Body of pancreas (tissue), 4 donors: ENCODE measurements around the gene BRF1. TPM values are rescaled to one million over a fixed set of nuclear protein-coding genes. Genes with fewer than 3 reads are reported as not detected.

Source experiments
- ATAC-seq: fragments of 150-250 bp; one replicate; pipeline ENCODE4 v1.9.1; 2016
- DNase-seq, 4 donors: peaks; one replicate each; pipeline ENCODE4 v3.0.0-alpha.2; 2019
- H3K27ac ChIP-seq, 4 donors: fragments of 200-600 bp; sonication (generic); 1 replicate in 3 of 4; 2 replicates in 1 of 4; pipeline versions ENCODE4 v1.5.1 to v1.6.1; 2016 to 2019; ENCODE audit warnings: mild to moderate bottlenecking in 1 of 4, mixed read lengths in 1 of 4, moderate library complexity in 1 of 4
- H3K27me3 ChIP-seq, 2 donors: fragments of 200-600 bp; sonication (generic); one replicate each; pipeline ENCODE4 v1.6.0; 2016; ENCODE audit warnings: mild to moderate bottlenecking in 1 of 2
- H3K36me3 ChIP-seq, 2 donors: fragments of 200-600 bp; sonication (generic); replicated peaks in 1 of 2; 2 replicates each; pipeline ENCODE4 v1.5.1; 2016; ENCODE audit warnings: low read depth in 2 of 2; ENCODE audit not compliant: insufficient read depth in 1 of 2
- H3K4me1 ChIP-seq: fragments of 200-600 bp; sonication (generic); one replicate; pipeline ENCODE4 v1.6.0; 2016
- H3K4me3 ChIP-seq, 2 donors: fragments of 200-600 bp; sonication (generic); 1 replicate in 1 of 2; 2 replicates in 1 of 2; pipeline ENCODE4 v1.5.1; 2016 to 2019
- H3K9me3 ChIP-seq, 3 donors: fragments of 200-600 bp; sonication (generic); 1 replicate in 2 of 3; 2 replicates in 1 of 3; pipeline ENCODE4 v1.5.1; 2016
- CTCF ChIP-seq, 7 experiments: fragments of 450-650 bp in 4 of 7; fragments of 200-600 bp in 3 of 7; sonication (generic) in 3 of 7; IDR thresholded peaks; one replicate each; pipeline ENCODE4 v1.5.1; 2016 to 2019; ENCODE audit warnings: antibody characterized with exemption in 7 of 7
- POLR2A ChIP-seq, 3 donors: fragments of 450-650 bp; IDR thresholded peaks; one replicate each; pipeline ENCODE4 v1.6.1; 2016; ENCODE audit warnings: antibody characterized with exemption in 3 of 3, mild to moderate bottlenecking in 2 of 3
- WGBS, 2 donors: methylation state at CpG; one replicate each; pipeline ENCODE4 v1.1.5; 2017; 5-methylcytosine and 5-hydroxymethylcytosine counted together
- intact Hi-C: fragments of 100-400 bp; cut with DNase I; formaldehyde crosslinking; loops from one replicate; pipeline ENCODE4 v1.15.1; 2023
- total RNA-seq, 2 donors: library from RNA; depleted of rRNA; stranded (reverse); fragments of >200 nt; gene quantifications; one replicate each; pipeline ENCODE4 v1.1.0, GENCODE V29; 2016

The BRF1 gene
- total RNA-seq, 2 donors from 2014 or later, result 54.5 to 86.7 TPM

- no peak for TF ChIP-seq CTCF (IDR thresholded peaks at IDR 0.05)
- TF ChIP-seq POLR2A (IDR thresholded peaks at IDR 0.05), result no peak
- Histone ChIP-seq H3K4me1 (peaks cover 67% of the 10 kb centered on the region), H3K27ac (peak overlapping the region in 1 of 4 donors; percentile 47), H3K9me3 (no peaks in the 10 kb centered on the region), H3K4me3 (no peak overlapping the region), H3K36me3 (no peaks in the 10 kb centered on the region), H3K27me3 (no peaks in the 10 kb centered on the region)
- peak in 1 of 4 donors; percentile 31 for DNase-seq
- WGBS, 2 donors, result 75 to 77% methylated on average over 7 to 21 of the region's 22 CpGs
- ATAC-seq, result no peak
- intact Hi-C loops, result no loop called here
Measured at GRCh38 chr14:105169776-105170655, 130.8 kb downstream of the BRF1 start.

- Histone ChIP-seq H3K4me3 (no peak overlapping the region), H3K4me1 (peaks cover 61% of the 10 kb centered on the region), H3K36me3 (no peaks in the 10 kb centered on the region), H3K27ac (no peak overlapping the region), H3K9me3 (no peaks in the 10 kb centered on the region), H3K27me3 (no peaks in the 10 kb centered on the region)
- 29 to 56% methylated on average over 22 to 53 of the region's 54 CpGs for WGBS, 2 donors
- intact Hi-C loops, result no loop called here
- TF ChIP-seq POLR2A (IDR thresholded peaks at IDR 0.05) (no peak), CTCF (IDR thresholded peaks at IDR 0.05) (no peak)
- peak in 1 of 4 donors; percentile 34 for DNase-seq
- ATAC-seq, result peak; percentile 10
Measured at GRCh38 chr14:105168979-105169507, 131.8 kb downstream of the BRF1 start.

- Histone ChIP-seq H3K27ac (no peak within 1 kb of the TSS), H3K4me3 (peak within 1 kb of the TSS in 1 of 2 donors; percentile 20), H3K9me3 (no peaks in the 10 kb centered on the region), H3K27me3 (no peaks in the 10 kb centered on the region), H3K4me1 (peaks cover 58% of the 10 kb centered on the region), H3K36me3 (no peaks in the 10 kb centered on the region)
- intact Hi-C loops, result no loop called here
- ATAC-seq (peak; percentile 57), DNase-seq (peak; percentile 57 to 78 (median 72))
- WGBS, 2 donors, result 1% methylated on average over 73 of the region's 84 CpGs; no CpG with 5 or more reads in 1 of the 2 donors
- no peak for TF ChIP-seq POLR2A (IDR thresholded peaks at IDR 0.05)
- no peak for TF ChIP-seq CTCF (IDR thresholded peaks at IDR 0.05)
Measured at GRCh38 chr14:105168496-105168978, 132.3 kb downstream of the BRF1 start, which contains the start of gene JAG2. JAG2 (minus strand) TSS chr14:105168776; CDS start chr14:105168420, 356 bp downstream.

- no peaks in the 10 kb centered on the region for H3K27me3 ChIP-seq
- peak overlapping the region in 1 of 2 donors; percentile 20 for H3K4me3 ChIP-seq
- no peak overlapping the region for H3K27ac ChIP-seq
- intact Hi-C loops, result no loop called here
- WGBS, 2 donors, result 0% methylated on average over 24 of the region's 46 CpGs; no CpG with 5 or more reads in 1 of the 2 donors
- H3K36me3 ChIP-seq, result no peaks in the 10 kb centered on the region
- DNase-seq (no peak), ATAC-seq (peak; percentile 5)
- H3K9me3 ChIP-seq, result no peaks in the 10 kb centered on the region
- TF ChIP-seq POLR2A (IDR thresholded peaks at IDR 0.05), result no peak
- no peak for TF ChIP-seq CTCF (IDR thresholded peaks at IDR 0.05)
- H3K4me1 ChIP-seq, result peaks cover 58% of the 10 kb centered on the region
Measured at GRCh38 chr14:105168093-105168420, 132.7 kb downstream of the BRF1 start.
